Stimulated activated naive B cell treated with anti-CD40 and anti-IgM and Interleukin-4, amounts not matched to agents 10 μg/mL and 1 μg/mL and 100 μg/mL, for 72 hours (primary cell): ENCODE results near the gene MCM3AP.
"Not testable (repeated sequence)": the region's sequence is repeated elsewhere in the genome, so short reads cannot be mapped to it uniquely, and the experiment has no call there.

Experiments
- ATAC-seq, 2 donors: fragments of 150-1000 bp; cut with Tn5 transposase; replicated peaks; 2 replicates each; pipeline ENCODE4 v1.10.0; 2021; ENCODE audit warnings: moderate library complexity in 1 of 2
- DNase-seq: peaks from one replicate; pipeline ENCODE4 v3.0.0; 2021
- H3K27ac Mint-ChIP-seq: one replicate; pipeline ENCODE4 v1.8.0; 2022; ENCODE audit warnings: mild to moderate bottlenecking, mixed read lengths
- H3K27me3 Mint-ChIP-seq, 2 donors: one replicate each; pipeline ENCODE4 v1.8.0; 2022; ENCODE audit warnings: mixed read lengths in 2 of 2
- H3K36me3 Mint-ChIP-seq, 2 donors: one replicate each; pipeline ENCODE4 v1.8.0; 2022; ENCODE audit warnings: mixed read lengths in 2 of 2, mild to moderate bottlenecking in 1 of 2
- H3K4me1 Mint-ChIP-seq, 2 donors: one replicate each; pipeline ENCODE4 v1.8.0; 2022; ENCODE audit warnings: mixed read lengths in 2 of 2, mild to moderate bottlenecking in 1 of 2
- H3K4me3 Mint-ChIP-seq, 2 donors: one replicate each; pipeline ENCODE4 v1.8.0; 2022; ENCODE audit warnings: mild to moderate bottlenecking in 2 of 2, mixed read lengths in 2 of 2, moderate library complexity in 1 of 2
- H3K9me3 Mint-ChIP-seq, 2 donors: one replicate each; pipeline ENCODE4 v1.8.0; 2022; ENCODE audit warnings: mixed read lengths in 2 of 2, mild to moderate bottlenecking in 1 of 2

The MCM3AP gene

DNA sequence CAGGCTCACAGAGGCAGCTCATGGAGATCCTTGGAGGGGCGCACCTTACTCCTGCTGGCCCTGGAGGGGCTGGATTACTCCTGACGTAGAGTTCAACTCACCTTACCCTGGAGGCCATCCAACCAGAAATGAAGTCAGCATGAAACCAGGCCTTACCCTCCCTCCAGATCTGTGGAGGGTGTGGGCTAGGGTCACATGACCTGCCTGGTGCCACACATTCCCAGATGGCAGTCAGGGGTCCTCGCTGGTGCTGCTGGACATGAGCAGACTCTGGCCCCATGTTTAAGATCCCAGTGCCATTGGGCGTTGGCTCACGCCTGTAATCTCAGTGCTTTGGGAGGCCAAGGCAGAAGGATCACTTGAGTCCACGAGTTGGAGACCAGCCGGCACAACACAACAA is 33.8 kb upstream of the MCM3AP start:
- Mint-ChIP-seq H3K27me3 (no peaks in the 10 kb centered on the region), H3K4me1 (peaks cover 12 to 16% of the 10 kb centered on the region in 2 donors), H3K9me3 (no peaks in the 10 kb centered on the region), H3K36me3 (peaks cover 2 to 9% of the 10 kb centered on the region in 2 donors), H3K4me3 (no peak overlapping the region), H3K27ac (no peak overlapping the region)
- DNase-seq (no peak), ATAC-seq (no peak)

DNA sequence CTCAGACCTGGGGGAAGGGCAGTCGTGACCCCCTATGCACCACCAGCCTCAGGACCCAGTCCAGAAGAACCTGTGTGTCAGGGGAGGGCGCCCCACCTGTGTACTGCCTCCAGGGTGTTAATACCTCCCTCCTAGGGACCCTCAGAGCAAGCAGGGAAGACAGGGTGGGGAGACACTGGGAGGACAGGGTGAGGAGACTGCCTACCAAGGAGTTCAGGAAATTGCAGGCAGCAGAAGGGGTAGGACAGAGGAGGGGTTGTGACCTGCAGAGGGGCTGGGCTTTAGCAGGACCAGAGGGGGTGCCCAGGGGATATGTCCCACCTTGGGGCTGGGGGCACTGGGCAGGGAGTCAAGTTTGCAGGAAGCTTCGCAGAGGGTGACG is 33.0 kb upstream of the MCM3AP start:
- Mint-ChIP-seq H3K36me3 (peaks cover 3 to 6% of the 10 kb centered on the region in 2 donors), H3K4me3 (no peak overlapping the region), H3K27ac (no peak overlapping the region), H3K9me3 (no peaks in the 10 kb centered on the region), H3K27me3 (no peaks in the 10 kb centered on the region), H3K4me1 (peaks cover 12 to 16% of the 10 kb centered on the region in 2 donors)
- no peak for DNase-seq
- no peak for ATAC-seq

DNA sequence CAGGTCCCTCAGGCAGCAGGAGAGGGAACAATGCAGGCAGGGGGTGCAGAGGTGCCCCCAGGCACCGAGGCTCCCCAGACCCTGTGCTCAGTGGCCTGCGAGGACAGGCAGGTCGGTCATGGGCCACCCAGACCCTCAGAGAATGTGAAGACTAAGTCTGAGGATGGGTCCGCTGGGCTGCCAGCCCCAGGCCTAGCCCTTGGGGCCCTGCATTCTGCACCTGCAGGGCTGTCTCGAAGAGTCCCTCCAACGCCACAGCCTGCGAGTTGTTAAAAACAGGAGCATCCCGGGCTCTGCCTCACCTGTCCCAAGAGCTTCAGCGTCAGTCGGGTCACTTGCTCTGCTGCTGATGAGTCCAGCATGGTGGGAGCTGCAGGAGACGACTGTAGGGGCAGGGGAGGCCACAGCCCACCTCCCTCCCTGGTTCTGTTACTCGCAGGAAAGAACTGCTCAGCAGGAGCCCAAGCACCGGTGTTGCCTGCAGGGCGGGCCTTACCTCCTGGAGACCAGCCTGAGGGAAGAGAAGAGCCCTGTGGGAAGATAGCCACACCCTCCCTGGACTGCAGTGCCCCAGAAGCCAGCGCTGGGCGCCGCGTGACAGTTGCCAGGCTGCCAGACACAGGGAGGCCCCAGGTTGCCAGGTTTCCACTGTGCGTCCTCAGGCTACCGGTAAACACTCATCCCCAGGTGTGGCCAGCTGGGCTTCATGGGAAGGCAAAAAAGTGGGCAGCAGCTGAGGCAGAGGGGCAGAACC is 32.5 kb upstream of the MCM3AP start:
- Mint-ChIP-seq H3K36me3 (peaks cover 3 to 6% of the 10 kb centered on the region in 2 donors), H3K4me1 (peaks cover 8 to 11% of the 10 kb centered on the region in 2 donors), H3K9me3 (no peaks in the 10 kb centered on the region), H3K27me3 (no peaks in the 10 kb centered on the region), H3K4me3 (no peak overlapping the region), H3K27ac (no peak overlapping the region)
- DNase-seq (no peak), ATAC-seq (no peak)

DNA sequence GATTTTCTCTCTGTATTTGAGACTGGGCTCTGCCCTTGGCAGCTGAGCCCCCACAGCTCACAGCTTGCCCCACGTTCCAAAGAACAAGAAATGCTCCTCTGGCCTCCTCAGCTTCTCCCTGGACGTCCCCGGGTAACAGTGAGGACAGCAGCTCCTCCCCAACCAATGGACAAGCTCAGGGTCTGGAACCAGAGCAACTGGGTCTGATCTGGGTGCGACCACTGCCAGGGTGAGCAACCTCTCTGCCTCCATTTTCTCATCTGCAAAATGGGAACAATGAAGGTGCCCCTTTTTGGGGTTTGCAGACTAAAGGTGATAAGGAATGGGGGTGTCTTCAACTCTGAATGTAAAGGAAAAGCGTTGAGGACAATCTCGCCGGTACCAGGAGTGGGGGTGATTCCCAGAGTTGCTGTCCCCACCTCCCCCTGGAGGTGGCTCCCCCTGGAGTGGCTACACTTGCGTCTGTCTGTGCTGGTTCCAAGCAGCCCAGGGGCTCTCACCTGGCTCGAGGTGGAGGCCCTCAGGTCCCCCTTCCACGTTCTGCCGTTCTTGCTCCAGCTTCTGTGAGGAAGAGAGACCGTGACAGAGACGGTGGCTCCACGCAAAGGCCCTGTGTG is 31.4 kb upstream of the MCM3AP start:
- H3K27ac Mint-ChIP-seq, result no peak overlapping the region
- ATAC-seq, result no peak
- H3K36me3 Mint-ChIP-seq, result peaks cover 3 to 6% of the 10 kb centered on the region in 2 donors
- no peaks in the 10 kb centered on the region for H3K9me3 Mint-ChIP-seq
- H3K4me1 Mint-ChIP-seq, result peaks cover under 1 to 4% of the 10 kb centered on the region in 2 donors
- no peak overlapping the region for H3K4me3 Mint-ChIP-seq
- no peak for DNase-seq
- no peaks in the 10 kb centered on the region for H3K27me3 Mint-ChIP-seq

DNA sequence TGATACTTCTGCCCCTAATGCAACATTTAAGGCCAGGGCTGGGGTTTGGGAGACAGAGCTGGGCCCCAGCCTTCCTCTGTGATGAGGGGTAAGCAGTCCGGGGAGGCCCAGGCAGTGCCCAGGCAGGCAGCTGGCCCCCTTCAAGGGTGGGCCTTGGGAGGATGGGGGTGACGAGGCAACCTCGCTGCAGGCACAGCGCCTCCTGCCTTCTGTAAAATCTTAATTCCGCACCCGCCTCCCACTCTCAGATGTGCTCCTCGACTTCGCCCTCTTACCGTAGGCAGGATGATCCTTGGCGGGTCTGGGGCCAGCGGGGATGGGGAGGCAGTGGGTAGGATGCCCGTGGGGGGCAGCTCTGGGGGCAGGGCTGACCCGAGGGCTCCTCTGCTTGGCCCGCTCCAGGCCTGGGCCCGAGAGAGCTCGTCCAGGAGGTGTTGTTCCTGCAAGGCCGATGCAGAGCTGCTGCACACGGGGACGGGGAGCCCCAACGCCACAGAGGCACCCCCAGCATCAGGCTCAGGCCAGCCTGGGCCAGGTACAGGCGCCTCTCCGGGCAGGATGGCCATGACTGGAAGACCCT is 29.1 kb upstream of the MCM3AP start:
- ATAC-seq, result no peak
- H3K4me1 Mint-ChIP-seq, result no peaks in the 10 kb centered on the region

DNA sequence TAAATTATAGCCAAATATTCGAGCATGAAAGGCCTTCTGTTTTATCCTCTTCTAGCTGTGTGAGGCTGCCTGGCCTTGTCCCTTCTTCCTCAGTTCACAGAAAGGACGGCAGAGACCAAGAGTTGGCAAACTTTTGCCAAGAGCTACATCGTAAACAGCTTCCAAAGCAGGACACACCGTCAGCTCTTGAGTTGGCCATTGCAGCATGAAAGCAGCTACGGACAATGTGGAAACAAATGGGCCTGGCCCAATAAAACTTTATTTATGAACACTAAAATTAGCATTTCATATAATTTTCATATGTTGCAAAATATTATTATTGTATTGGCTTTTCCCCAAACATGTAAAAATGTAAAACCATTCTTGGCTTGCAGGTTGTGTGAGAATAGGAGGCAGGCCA is 27.5 kb upstream of the MCM3AP start:
- ATAC-seq (no peak), DNase-seq (no peak)
- no peak overlapping the region for H3K4me3 Mint-ChIP-seq
- no peaks in the 10 kb centered on the region for H3K4me1 Mint-ChIP-seq
- no peaks in the 10 kb centered on the region for H3K27me3 Mint-ChIP-seq
- H3K9me3 Mint-ChIP-seq, result no peaks in the 10 kb centered on the region
- peaks cover 3 to 4% of the 10 kb centered on the region in 2 donors for H3K36me3 Mint-ChIP-seq
- no peak overlapping the region for H3K27ac Mint-ChIP-seq

More for the DNA sequence above, 29.1 kb upstream of the MCM3AP start:
- H3K27ac Mint-ChIP-seq, result no peak overlapping the region
- no peaks in the 10 kb centered on the region for H3K9me3 Mint-ChIP-seq
- no peak for DNase-seq
- peaks cover 3 to 4% of the 10 kb centered on the region in 2 donors for H3K36me3 Mint-ChIP-seq
- H3K27me3 Mint-ChIP-seq, result no peaks in the 10 kb centered on the region
- no peak overlapping the region for H3K4me3 Mint-ChIP-seq

DNA sequence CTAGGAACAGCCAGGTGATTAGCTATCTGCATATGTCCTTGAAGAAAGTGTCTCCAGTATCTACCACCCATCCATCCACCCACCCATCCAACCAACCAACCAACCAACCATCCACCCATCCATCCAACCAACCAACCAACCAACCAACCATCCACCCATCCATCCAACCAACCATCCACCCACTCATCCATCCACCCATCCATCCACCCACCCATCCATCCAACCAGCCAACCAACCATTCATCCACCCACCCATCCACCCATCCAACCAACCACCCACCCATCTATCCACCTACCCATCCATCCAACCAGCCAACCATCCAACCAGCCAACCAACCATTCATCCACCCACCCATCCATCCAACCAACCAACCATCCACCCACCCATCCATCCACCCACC is 26.2 kb upstream of the MCM3AP start:
- no peak overlapping the region for H3K4me3 Mint-ChIP-seq
- H3K36me3 Mint-ChIP-seq, result peaks cover 3 to 4% of the 10 kb centered on the region in 2 donors
- no peak for ATAC-seq

DNA sequence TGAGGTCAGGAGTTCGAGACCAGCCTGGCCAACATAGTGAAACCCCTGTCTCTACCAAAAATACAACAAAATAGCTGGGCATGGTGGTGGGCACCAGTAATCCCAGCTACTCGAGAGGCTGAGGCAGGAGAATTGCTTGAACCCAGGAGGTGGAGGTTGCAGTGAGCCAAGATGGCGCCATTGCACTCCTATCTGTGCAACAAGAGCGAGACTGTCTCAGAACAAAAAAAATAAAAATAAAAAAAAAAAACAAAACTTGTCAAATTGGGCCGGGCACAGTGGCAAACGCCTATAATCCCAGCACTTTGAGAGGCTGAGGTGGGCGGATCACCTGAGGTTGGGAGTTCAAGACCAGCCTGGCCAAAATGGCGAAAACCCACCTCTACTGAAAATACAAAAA is 24.8 kb upstream of the MCM3AP start:
- not testable (repeated sequence) for H3K4me1 Mint-ChIP-seq, H3K9me3 Mint-ChIP-seq, H3K27me3 Mint-ChIP-seq, H3K27ac Mint-ChIP-seq, H3K36me3 Mint-ChIP-seq, DNase-seq, ATAC-seq, H3K4me3 Mint-ChIP-seq

More for the DNA sequence above, 26.2 kb upstream of the MCM3AP start:
- no peak for DNase-seq
- H3K4me1 Mint-ChIP-seq, result no peaks in the 10 kb centered on the region
- H3K27me3 Mint-ChIP-seq, result no peaks in the 10 kb centered on the region
- H3K9me3 Mint-ChIP-seq, result no peaks in the 10 kb centered on the region
- H3K27ac Mint-ChIP-seq, result no peak overlapping the region

DNA sequence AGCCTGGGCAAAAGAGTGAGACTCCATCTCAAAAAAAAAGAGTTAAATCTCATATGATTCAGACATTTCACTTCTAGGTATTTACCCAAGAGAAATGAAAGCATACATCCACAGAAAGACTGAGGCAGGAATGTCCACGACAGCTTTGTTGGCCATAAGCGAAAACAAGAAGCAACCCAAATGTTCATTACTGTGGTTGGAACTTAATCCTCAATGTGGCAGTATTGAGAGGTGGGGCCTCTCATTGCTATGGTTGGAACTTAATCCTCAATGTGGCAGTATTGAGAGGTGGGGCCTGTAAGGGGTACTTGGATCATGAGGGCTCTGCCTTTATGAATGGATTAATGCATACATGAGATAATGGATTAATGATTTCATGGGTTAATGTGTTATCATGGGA is 23.0 kb upstream of the MCM3AP start:
- H3K4me3 Mint-ChIP-seq, result no peak overlapping the region
- DNase-seq, result no peak
- no peak overlapping the region for H3K27ac Mint-ChIP-seq
- H3K9me3 Mint-ChIP-seq, result no peaks in the 10 kb centered on the region
- H3K36me3 Mint-ChIP-seq, result peaks cover 6 to 14% of the 10 kb centered on the region in 2 donors
- H3K27me3 Mint-ChIP-seq, result no peaks in the 10 kb centered on the region
- ATAC-seq, result no peak
- H3K4me1 Mint-ChIP-seq, result no peaks in the 10 kb centered on the region

DNA sequence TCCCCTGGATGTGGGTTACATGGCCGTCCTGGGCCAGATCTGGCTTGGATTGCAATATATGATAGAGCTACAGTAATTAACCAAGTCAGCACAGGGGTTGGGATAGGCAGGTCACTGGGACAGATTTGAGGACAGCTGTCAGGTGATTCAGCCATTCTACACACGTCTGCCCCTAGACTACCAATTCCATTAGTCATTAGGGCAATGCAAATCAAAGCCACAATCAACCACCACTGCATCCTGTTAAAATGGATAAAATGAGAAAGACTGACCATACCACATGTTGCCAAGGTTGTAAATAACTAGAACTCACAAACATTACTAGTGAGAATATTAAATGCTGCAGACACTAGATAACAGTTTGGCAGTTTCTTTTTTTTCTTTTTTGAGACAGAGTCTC is 22.2 kb upstream of the MCM3AP start:
- no peak overlapping the region for H3K27ac Mint-ChIP-seq
- H3K9me3 Mint-ChIP-seq, result no peaks in the 10 kb centered on the region
- ATAC-seq, result peak in 1 of 2 donors; percentile 25
- peaks cover 6 to 14% of the 10 kb centered on the region in 2 donors for H3K36me3 Mint-ChIP-seq
- no peaks in the 10 kb centered on the region for H3K4me1 Mint-ChIP-seq
- no peak overlapping the region for H3K4me3 Mint-ChIP-seq
- no peak for DNase-seq
- H3K27me3 Mint-ChIP-seq, result no peaks in the 10 kb centered on the region

DNA sequence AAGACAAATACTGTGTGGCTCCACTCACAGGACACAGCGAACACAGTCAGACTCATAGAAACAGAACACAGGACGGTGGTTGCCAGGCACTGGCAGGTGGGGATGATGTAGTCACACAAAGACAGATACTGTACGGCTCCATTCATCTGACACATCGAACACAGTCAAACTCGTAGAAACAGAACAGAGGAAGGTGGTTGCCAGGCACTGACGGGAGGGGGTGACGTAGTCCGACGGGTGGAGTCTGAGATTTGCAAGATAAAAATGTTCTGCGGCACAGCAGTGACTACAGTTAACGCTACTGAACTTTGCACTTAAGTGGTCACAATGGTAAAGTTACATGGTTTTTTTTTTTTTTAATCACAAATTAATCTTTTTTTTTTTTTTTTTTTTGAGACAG is 19.5 kb upstream of the MCM3AP start:
- H3K27ac Mint-ChIP-seq, result no peak overlapping the region

DNA sequence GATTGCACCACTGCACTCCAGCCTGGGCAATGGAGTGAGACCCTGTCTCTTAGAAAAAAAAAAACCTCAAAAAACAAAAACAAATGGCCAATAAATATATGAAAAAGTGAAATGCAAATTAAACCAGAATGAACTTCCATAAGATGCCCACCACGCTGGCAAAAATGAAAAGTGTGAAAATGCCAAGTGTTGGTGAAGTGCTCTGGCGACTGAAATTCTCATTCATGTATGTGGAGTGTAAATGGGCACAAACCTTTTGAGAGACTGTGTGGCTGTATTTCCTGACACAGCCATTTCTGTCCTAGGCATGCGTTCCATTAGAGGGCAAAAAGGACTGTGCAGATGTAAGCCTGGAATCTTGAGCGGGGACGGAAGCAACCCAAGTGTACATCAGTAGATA is 19.0 kb upstream of the MCM3AP start:
- Mint-ChIP-seq H3K36me3 (peaks cover 8 to 17% of the 10 kb centered on the region in 2 donors), H3K9me3 (no peaks in the 10 kb centered on the region), H3K4me1 (no peaks in the 10 kb centered on the region), H3K27me3 (no peaks in the 10 kb centered on the region), H3K27ac (no peak overlapping the region), H3K4me3 (no peak overlapping the region)
- ATAC-seq (no peak), DNase-seq (no peak)

More for the DNA sequence above, 19.5 kb upstream of the MCM3AP start:
- Mint-ChIP-seq H3K4me3 (no peak overlapping the region), H3K4me1 (no peaks in the 10 kb centered on the region), H3K27me3 (no peaks in the 10 kb centered on the region), H3K9me3 (no peaks in the 10 kb centered on the region), H3K36me3 (peaks cover 7 to 11% of the 10 kb centered on the region in 2 donors)
- no peak for ATAC-seq
- no peak for DNase-seq

DNA sequence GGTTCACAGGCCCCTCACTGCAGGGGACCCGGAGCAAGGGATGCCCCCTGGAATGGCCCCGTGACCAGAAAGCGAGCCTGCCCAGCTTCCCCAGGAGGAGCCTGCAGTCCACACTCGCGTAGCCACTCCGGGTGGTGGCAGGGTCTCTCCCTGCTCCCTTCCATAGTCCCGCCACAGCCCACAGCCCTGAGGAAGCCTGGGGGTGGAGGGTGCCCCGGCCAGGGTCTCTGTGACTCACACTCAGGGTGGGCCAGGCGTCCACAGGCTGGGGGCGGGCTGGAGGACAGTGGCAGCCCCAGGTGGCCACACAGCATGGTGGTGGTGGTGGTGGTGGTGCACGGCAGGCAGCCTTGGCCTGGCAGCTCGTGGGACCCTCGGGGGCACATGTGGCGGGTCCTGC is 16.3 kb upstream of the MCM3AP start:
- Mint-ChIP-seq H3K27me3 (no peaks in the 10 kb centered on the region), H3K27ac (no peak overlapping the region), H3K9me3 (no peaks in the 10 kb centered on the region), H3K4me3 (no peak overlapping the region), H3K4me1 (peaks cover 4 to 7% of the 10 kb centered on the region in 2 donors), H3K36me3 (peaks cover 8 to 20% of the 10 kb centered on the region in 2 donors)
- no peak for ATAC-seq
- DNase-seq, result no peak

DNA sequence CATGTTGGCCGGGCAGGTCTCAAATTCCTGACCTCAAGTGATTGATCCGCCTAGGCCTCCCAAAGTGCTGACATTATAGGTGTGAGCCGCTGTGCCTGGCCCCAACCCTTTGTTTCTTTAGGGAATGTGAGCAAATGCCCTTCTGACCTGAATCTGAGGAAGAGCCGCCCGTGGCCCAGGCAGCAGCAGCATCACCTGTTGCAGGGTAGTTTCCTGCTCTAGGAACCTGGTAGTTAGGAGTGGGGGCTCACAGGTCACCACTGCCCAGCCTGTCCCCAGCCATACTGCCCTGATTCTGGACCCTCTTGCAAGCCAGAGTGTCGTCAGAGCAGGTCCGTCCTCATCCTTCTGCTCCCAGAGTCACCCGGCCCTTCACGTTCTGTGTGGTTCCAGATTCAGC is 13.8 kb upstream of the MCM3AP start:
- H3K36me3 Mint-ChIP-seq, result peaks cover 9 to 10% of the 10 kb centered on the region in 2 donors
- H3K9me3 Mint-ChIP-seq, result no peaks in the 10 kb centered on the region
- H3K4me3 Mint-ChIP-seq, result no peak overlapping the region
- no peaks in the 10 kb centered on the region for H3K27me3 Mint-ChIP-seq
- no peak overlapping the region for H3K27ac Mint-ChIP-seq
- DNase-seq, result no peak
- ATAC-seq, result no peak
- H3K4me1 Mint-ChIP-seq, result peaks cover 19 to 26% of the 10 kb centered on the region in 2 donors
